ENCODE results near the gene SHKBP1.

Gene SHKBP1

DNA sequence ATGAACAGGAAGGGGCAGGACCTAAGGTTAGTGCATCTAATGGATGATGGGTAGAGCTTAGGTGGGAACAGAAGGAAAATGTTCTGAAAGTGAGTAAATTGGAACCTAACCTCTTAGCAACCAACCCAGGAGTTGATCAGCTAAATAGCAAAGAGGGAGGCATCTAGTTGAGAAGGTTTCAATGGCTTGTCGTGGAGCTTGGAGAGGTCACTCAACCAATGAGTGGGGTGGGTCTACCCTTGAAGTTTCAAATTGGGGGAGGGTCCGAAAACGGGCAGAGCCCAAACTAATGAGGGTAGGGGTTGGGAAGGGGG is 5.7 kb upstream of the SHKBP1 start:
- Histone ChIP-seq H3K36me3 (replicated peaks; ENCODE audit: low read depth, low read length) (no peaks in the 10 kb centered on the region), H3K79me2 (ENCODE audit: low read length) (no peaks in the 10 kb centered on the region), H3K4me3 (ENCODE audit: low read length) (peak overlapping the region; percentile 71), H3K9me3 (ENCODE audit: insufficient read depth, low read length) (no peaks in the 10 kb centered on the region), H3K4me1 (ENCODE audit: low read length) (peaks cover 12% of the 10 kb centered on the region), H3K27me3 (ENCODE audit: low read depth, low read length) (no peaks in the 10 kb centered on the region), H3K9ac (ENCODE audit: low read length) (no peak overlapping the region), H2AFZ (ENCODE audit: low read depth, low read length) (peak overlapping the region; percentile 60), H3K4me2 (ENCODE audit: low read length) (peak overlapping the region; percentile 78), H3K27ac (ENCODE audit: low read length) (no peak overlapping the region), H4K20me1 (ENCODE audit: insufficient read depth, low read length) (no peaks in the 10 kb centered on the region)
- no peak for TF ChIP-seq EZH2phosphoT487 (IDR thresholded peaks at IDR 0.05; ENCODE audit: low read depth)
- TF ChIP-seq, protein P1, sequence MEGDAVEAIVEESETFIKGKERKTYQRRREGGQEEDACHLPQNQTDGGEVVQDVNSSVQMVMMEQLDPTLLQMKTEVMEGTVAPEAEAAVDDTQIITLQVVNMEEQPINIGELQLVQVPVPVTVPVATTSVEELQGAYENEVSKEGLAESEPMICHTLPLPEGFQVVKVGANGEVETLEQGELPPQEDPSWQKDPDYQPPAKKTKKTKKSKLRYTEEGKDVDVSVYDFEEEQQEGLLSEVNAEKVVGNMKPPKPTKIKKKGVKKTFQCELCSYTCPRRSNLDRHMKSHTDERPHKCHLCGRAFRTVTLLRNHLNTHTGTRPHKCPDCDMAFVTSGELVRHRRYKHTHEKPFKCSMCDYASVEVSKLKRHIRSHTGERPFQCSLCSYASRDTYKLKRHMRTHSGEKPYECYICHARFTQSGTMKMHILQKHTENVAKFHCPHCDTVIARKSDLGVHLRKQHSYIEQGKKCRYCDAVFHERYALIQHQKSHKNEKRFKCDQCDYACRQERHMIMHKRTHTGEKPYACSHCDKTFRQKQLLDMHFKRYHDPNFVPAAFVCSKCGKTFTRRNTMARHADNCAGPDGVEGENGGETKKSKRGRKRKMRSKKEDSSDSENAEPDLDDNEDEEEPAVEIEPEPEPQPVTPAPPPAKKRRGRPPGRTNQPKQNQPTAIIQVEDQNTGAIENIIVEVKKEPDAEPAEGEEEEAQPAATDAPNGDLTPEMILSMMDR (IDR thresholded peaks at IDR 0.05; ENCODE audit: low read depth, low read length): no peak

GRCh38 chr19:40571831-40572495 is 4.7 kb upstream of the SHKBP1 start:
- H3K9ac ChIP-seq (ENCODE audit: low read length): no peak overlapping the region
- no peaks in the 10 kb centered on the region for H3K9me3 ChIP-seq (ENCODE audit: insufficient read depth, low read length)
- TF ChIP-seq, protein P1 (IDR thresholded peaks at IDR 0.05; ENCODE audit: low read depth, low read length): no peak
- no peak for TF ChIP-seq EZH2phosphoT487 (IDR thresholded peaks at IDR 0.05; ENCODE audit: low read depth)
- no peak overlapping the region for H3K4me3 ChIP-seq (ENCODE audit: low read length)
- H4K20me1 ChIP-seq (ENCODE audit: insufficient read depth, low read length): no peaks in the 10 kb centered on the region
- H3K79me2 ChIP-seq (ENCODE audit: low read length): peaks cover under 1% of the 10 kb centered on the region
- no peaks in the 10 kb centered on the region for H3K36me3 ChIP-seq (replicated peaks; ENCODE audit: low read depth, low read length)
- H3K27ac ChIP-seq (ENCODE audit: low read length): no peak overlapping the region
- no peak overlapping the region for H3K4me2 ChIP-seq (ENCODE audit: low read length)
- H3K27me3 ChIP-seq (ENCODE audit: low read depth, low read length): no peaks in the 10 kb centered on the region
- peaks cover 15% of the 10 kb centered on the region for H3K4me1 ChIP-seq (ENCODE audit: low read length)
- H2AFZ ChIP-seq (ENCODE audit: low read depth, low read length): no peak overlapping the region

DNA sequence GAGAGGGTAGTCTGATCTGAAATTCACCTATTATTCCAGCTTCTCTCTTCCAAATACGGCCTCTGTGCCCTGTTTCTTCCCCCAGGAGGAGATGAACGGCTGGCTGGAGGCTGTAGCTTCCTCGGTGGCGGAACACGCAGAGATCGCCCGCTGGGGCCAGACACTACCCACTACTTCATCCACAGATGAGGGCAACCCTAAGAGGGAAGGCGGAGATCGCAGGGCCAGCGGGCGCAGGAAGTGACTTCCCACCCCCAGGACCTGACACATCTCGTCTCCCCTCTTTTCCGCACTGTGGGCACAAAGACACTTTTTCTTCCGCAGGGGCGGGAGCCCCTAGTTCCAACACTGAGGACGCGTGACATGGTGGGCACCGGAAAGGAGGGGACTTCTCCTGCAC is 1.3 kb upstream of the SHKBP1 start:
- Histone ChIP-seq H3K36me3 (replicated peaks; ENCODE audit: low read depth, low read length) (peaks cover 8% of the 10 kb centered on the region), H3K27ac (ENCODE audit: low read length) (no peak overlapping the region), H3K9ac (ENCODE audit: low read length) (no peak overlapping the region), H3K4me3 (ENCODE audit: low read length) (no peak overlapping the region), H2AFZ (ENCODE audit: low read depth, low read length) (no peak overlapping the region), H3K79me2 (ENCODE audit: low read length) (peaks cover 11% of the 10 kb centered on the region), H3K9me3 (ENCODE audit: insufficient read depth, low read length) (no peaks in the 10 kb centered on the region), H3K27me3 (ENCODE audit: low read depth, low read length) (no peaks in the 10 kb centered on the region), H4K20me1 (ENCODE audit: insufficient read depth, low read length) (no peaks in the 10 kb centered on the region), H3K4me2 (ENCODE audit: low read length) (no peak overlapping the region), H3K4me1 (ENCODE audit: low read length) (peaks cover 18% of the 10 kb centered on the region)
- TF ChIP-seq EZH2phosphoT487 (IDR thresholded peaks at IDR 0.05; ENCODE audit: low read depth): no peak
- TF ChIP-seq, protein P1 (IDR thresholded peaks at IDR 0.05; ENCODE audit: low read depth, low read length): no peak

- TF ChIP-seq, protein P1 (IDR thresholded peaks at IDR 0.05; ENCODE audit: low read depth, low read length): no peak
- TF ChIP-seq EZH2phosphoT487 (IDR thresholded peaks at IDR 0.05; ENCODE audit: low read depth): no peak
Observed at GRCh38 chr19:40576151-40576584, 505 bp upstream of the SHKBP1 start.

More at GRCh38 chr19:40576151-40576584, 505 bp upstream of the SHKBP1 start:
- Histone ChIP-seq H3K27ac (ENCODE audit: low read length) (no peak overlapping the region), H3K4me2 (ENCODE audit: low read length) (peak overlapping the region; percentile 83), H3K79me2 (ENCODE audit: low read length) (peaks cover 11% of the 10 kb centered on the region), H3K27me3 (ENCODE audit: low read depth, low read length) (no peaks in the 10 kb centered on the region), H3K4me1 (ENCODE audit: low read length) (peaks cover 15% of the 10 kb centered on the region), H3K9me3 (ENCODE audit: insufficient read depth, low read length) (no peaks in the 10 kb centered on the region), H3K36me3 (replicated peaks; ENCODE audit: low read depth, low read length) (peaks cover 8% of the 10 kb centered on the region), H4K20me1 (ENCODE audit: insufficient read depth, low read length) (no peaks in the 10 kb centered on the region), H3K9ac (ENCODE audit: low read length) (peak overlapping the region; percentile 71), H3K4me3 (ENCODE audit: low read length) (peak overlapping the region; percentile 90), H2AFZ (ENCODE audit: low read depth, low read length) (peak overlapping the region; percentile 62)

Data from OCI-LY3 (cell line).